AG09309 (cell line): ENCODE data around the gene MFAP4.

Source experiments
- DNase-seq: peaks from one replicate; pipeline ENCODE4 v3.0.0-alpha.2; 2010; ENCODE audit warnings: low read depth
- H3K4me3 ChIP-seq: 2 replicates; pipeline ENCODE4 v1.5.1; 2011; ENCODE audit warnings: mild to moderate bottlenecking, low read depth, low read length, moderate library complexity; ENCODE audit not compliant: control insufficient read depth
- TF ChIP-seq, protein P1 (sequence below): IDR thresholded peaks from 2 replicates; pipeline ENCODE4 v1.5.1; 2011; ENCODE audit warnings: mild to moderate bottlenecking, low read depth, low read length, inconsistent platforms; ENCODE audit not compliant: insufficient read depth, control insufficient read depth; ENCODE audit errors: missing control alignments

The MFAP4 gene

DNA sequence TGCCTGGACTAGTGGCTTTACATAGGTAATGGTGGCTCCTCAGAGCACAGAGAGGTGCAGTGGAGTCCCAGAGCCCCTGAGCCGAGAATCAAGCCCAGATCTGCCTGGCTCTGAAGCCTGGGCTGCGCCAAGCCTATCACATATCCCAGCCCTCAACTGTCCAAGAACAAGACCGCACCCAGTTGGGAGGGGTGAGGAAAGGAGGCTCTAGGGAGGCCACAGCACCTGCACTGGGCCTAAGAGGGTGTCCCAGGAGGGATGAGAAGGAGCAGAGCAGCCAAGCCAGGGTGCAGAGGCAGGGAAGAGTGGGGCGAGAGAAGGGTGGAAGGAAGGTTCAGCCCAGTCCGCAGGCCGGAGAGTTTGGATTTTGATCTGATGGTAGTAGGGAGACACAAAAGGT lies 23.1 kb upstream of the MFAP4 start:
- H3K4me3 ChIP-seq: no peak overlapping the region
- DNase-seq: no peak
- TF ChIP-seq, protein P1, sequence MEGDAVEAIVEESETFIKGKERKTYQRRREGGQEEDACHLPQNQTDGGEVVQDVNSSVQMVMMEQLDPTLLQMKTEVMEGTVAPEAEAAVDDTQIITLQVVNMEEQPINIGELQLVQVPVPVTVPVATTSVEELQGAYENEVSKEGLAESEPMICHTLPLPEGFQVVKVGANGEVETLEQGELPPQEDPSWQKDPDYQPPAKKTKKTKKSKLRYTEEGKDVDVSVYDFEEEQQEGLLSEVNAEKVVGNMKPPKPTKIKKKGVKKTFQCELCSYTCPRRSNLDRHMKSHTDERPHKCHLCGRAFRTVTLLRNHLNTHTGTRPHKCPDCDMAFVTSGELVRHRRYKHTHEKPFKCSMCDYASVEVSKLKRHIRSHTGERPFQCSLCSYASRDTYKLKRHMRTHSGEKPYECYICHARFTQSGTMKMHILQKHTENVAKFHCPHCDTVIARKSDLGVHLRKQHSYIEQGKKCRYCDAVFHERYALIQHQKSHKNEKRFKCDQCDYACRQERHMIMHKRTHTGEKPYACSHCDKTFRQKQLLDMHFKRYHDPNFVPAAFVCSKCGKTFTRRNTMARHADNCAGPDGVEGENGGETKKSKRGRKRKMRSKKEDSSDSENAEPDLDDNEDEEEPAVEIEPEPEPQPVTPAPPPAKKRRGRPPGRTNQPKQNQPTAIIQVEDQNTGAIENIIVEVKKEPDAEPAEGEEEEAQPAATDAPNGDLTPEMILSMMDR: no peak

DNA sequence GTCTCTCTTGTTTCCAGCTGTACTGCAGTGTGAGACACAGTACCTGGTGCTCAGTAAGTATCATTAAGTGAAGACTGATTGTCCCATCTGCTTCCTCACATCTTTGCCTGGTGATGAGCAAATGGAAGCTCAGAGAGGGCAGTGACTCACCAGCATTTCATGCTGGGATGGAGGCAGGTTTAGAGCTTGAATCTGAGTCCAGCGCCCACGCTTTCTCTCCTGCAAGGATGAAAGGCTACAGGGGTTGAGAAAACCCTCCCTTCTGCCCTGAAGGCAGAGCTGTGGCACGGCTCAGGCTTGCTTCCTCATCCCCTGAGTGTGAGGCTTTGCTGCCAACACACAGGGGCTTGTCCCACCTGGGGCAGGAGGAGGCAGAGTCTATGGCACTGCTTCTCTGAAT lies 22.5 kb upstream of the MFAP4 start:
- H3K4me3 ChIP-seq: no peak overlapping the region
- DNase-seq: no peak
- TF ChIP-seq, protein P1: no peak

DNA sequence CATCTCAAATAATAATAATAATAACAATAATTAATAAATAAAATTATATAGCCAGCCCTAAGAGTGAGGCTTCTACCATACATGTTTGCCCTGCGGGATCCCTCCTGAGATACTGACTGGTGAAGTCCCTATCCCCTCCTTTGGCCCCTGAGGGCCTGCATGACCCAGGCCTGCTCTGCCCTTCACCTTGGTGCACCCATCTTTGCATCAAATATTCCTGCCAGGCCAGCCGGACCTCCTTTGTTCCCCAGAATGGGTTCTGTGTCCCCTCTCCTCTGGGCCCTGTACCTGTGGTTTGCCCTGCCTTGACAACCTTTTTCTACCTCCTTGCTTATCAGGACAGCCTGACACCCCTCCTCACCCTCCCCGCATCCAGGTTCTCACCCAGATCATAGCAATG lies 22.1 kb upstream of the MFAP4 start:
- TF ChIP-seq, protein P1: no peak
- no peak for DNase-seq
- no peak overlapping the region for H3K4me3 ChIP-seq

DNA sequence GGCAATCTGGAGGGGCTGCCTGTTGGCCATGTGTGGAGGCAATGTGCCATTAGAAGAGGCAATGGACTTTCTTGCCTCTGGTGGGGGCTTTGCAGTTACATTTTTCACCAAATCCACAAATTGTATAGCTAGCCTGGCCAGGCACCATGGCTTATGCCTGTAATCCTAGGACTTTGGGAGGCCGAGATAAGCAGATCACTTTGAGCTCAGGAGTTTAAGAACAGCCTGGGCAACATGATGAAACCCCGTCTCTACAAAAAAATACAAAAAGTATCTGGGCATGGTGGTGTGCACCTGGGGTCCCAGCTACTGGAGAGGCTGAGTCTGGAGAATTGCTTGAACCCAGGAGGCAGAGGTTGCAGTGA lies 21.3 kb upstream of the MFAP4 start:
- no peak overlapping the region for H3K4me3 ChIP-seq
- no peak for DNase-seq
- TF ChIP-seq, protein P1: no peak

DNA sequence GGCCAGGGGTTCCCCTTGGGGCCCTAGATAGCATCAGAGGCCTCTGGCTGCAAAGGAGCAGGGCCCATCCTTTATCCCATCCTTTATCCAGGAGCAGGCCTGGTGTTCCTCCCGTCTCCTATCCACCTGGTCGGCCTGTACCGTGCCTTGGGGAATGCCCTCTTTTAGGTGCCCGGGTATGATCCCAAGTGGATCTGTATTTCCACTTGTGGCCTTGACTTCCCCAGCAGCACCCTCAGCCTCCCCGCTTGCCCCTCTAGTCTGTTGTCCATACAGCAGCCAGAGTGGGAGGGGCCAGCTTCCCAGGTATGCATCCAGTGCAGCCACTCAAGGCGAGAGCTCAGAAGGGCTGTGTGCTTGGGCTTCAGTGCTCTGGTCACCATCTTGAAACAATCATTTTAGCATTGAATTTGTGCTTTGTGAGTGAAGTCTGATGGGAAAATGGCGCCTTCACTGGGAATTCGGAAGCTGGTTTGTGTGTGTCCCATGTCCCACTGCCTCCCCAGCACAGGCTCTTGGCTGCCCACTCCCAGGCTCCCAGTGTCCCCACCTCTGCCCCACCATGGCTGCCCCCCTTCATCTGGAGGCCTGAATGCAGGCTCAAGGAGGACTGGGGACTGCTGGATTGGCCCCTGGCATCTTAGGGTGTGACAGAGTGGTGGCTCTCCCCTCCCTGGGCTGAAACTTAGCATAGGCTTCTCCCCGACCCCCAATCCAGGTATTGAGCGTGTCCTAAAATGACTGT lies 20.8 kb upstream of the MFAP4 start:
- TF ChIP-seq, protein P1: no peak
- H3K4me3 ChIP-seq: no peak overlapping the region
- DNase-seq: no peak

DNA sequence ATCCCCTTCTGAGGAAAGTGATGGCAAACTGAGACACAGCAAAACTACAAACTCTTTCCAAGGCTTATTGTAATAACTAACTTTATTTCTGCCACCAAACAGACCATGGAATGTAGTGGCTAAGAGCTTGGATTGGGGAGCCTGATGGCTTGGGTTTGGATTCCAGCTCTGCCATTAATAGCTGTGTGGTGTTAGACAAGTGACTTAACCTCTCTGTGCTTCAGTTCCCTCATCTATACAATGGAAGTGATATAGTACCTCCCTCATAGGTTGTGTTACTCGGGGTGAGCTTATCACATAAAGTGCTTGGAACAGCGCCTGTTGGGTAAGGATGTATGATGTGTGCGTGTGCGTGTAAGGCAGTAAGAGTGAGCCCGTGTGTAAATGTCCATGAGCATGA lies 18.1 kb upstream of the MFAP4 start:
- TF ChIP-seq, protein P1: no peak
- no peak overlapping the region for H3K4me3 ChIP-seq
- DNase-seq: no peak
